SU-DHL-6 (cell line): ENCODE results near the gene BAIAP2L1.

ENCODE experiments used
- H2AFZ ChIP-seq: fragments of 200-600 bp; sonication (generic); 2 replicates; pipeline ENCODE4 v1.6.1; 2014; ENCODE audit warnings: low read depth, mild to moderate bottlenecking, moderate library complexity, mixed read lengths, antibody characterized with exemption, low read length; ENCODE audit not compliant: severe bottlenecking
- H3F3A ChIP-seq: fragments of 200-600 bp; shearing (Covaris generic); 2 replicates; pipeline ENCODE4 v1.6.0; 2016; ENCODE audit warnings: antibody characterized with exemption, mild to moderate bottlenecking; ENCODE audit not compliant: insufficient read depth
- H3K27ac ChIP-seq: fragments of 200-600 bp; sonication (generic); 2 replicates; pipeline ENCODE4 v1.5.1; 2016; ENCODE audit warnings: low read depth, mild to moderate bottlenecking, low read length, moderate library complexity, mixed read lengths
- H3K27me3 ChIP-seq: fragments of 200-600 bp; sonication (generic), shearing (Covaris generic); 2 replicates; pipeline ENCODE4 v1.6.0; 2014; ENCODE audit warnings: mild to moderate bottlenecking, low read length
- H3K36me3 ChIP-seq: fragments of 200-600 bp; sonication (generic); 2 replicates; pipeline ENCODE4 v1.6.1; 2014; ENCODE audit warnings: mild to moderate bottlenecking, low read length, mixed read lengths
- H3K4me2 ChIP-seq: fragments of 300-600, 200-600 bp; shearing (Covaris generic), sonication (generic); 2 replicates; pipeline ENCODE4 v1.6.0; 2014; ENCODE audit warnings: low read length, low read depth, mild to moderate bottlenecking; ENCODE audit not compliant: poor library complexity, severe bottlenecking
- H3K4me3 ChIP-seq: fragments of 200-600 bp; sonication (generic); 2 replicates; pipeline ENCODE4 v1.5.1; 2014; ENCODE audit warnings: antibody characterized with exemption, low read length, mild to moderate bottlenecking, mixed read lengths; ENCODE audit not compliant: insufficient read depth, poor library complexity, severe bottlenecking
- H3K79me2 ChIP-seq: fragments of 200-600 bp; sonication (generic); 2 replicates; pipeline ENCODE4 v1.6.1; 2014; ENCODE audit warnings: mild to moderate bottlenecking, low read length, moderate library complexity; ENCODE audit not compliant: insufficient read depth
- H3K9ac ChIP-seq: fragments of 200-600 bp; sonication (generic); 2 replicates; pipeline ENCODE4 v1.7.0; 2014; ENCODE audit warnings: mild to moderate bottlenecking, low read length
- H3K9me2 ChIP-seq: fragments of 200-600 bp; sonication (generic); replicated peaks from 2 replicates; pipeline ENCODE4 v1.6.1; 2014; ENCODE audit warnings: low read length; ENCODE audit not compliant: insufficient read depth
- H3K9me3 ChIP-seq: fragments of 200-600 bp; sonication (generic); 2 replicates; pipeline ENCODE4 v1.6.1; 2014; ENCODE audit warnings: low read length, mixed read lengths; ENCODE audit not compliant: insufficient read depth
- H4K20me1 ChIP-seq: fragments of 200-600 bp; sonication (generic); 2 replicates; pipeline ENCODE4 v1.6.1; 2014; ENCODE audit warnings: low read depth, mild to moderate bottlenecking, antibody characterized with exemption, low read length, moderate library complexity, mixed read lengths
- EZH2phosphoT487 ChIP-seq: fragments of 200-600 bp; sonication (generic), shearing (Covaris generic); conservative IDR thresholded peaks from 2 replicates; pipeline ENCODE4 v1.6.1; 2018; ENCODE audit warnings: mild to moderate bottlenecking, antibody characterized with exemption, low read length, moderate library complexity, mixed read lengths
- TF ChIP-seq, protein P1 (sequence below): fragments of 200-600 bp; sonication (generic); IDR thresholded peaks from one replicate; pipeline ENCODE4 v1.5.1; 2017; ENCODE audit warnings: antibody characterized with exemption, mild to moderate bottlenecking, low read length, moderate library complexity; ENCODE audit not compliant: insufficient read depth, poor library complexity, severe bottlenecking

Gene BAIAP2L1

DNA sequence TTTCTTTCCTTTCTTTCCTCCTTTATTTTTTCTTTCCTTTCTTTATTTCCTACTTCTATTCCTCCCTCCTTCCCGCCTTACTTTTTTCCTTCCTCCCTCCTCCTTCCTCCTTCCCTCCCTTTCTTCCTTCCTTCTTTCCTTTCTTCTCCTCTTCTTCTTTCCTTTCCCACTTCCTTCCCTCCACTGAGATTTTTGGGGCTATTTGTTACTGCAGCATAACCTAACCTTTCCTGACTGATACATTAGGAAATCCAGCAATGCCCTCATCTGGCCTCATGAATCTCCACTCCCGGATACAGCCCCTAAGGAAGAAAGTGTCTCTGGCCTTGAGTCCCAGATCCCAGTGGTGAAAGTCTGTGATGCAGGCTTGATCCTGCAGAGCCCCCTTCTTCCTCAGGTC lies 38.6 kb upstream of the BAIAP2L1 start:
- no peak overlapping the region for H3K9ac ChIP-seq
- TF ChIP-seq, protein P1, sequence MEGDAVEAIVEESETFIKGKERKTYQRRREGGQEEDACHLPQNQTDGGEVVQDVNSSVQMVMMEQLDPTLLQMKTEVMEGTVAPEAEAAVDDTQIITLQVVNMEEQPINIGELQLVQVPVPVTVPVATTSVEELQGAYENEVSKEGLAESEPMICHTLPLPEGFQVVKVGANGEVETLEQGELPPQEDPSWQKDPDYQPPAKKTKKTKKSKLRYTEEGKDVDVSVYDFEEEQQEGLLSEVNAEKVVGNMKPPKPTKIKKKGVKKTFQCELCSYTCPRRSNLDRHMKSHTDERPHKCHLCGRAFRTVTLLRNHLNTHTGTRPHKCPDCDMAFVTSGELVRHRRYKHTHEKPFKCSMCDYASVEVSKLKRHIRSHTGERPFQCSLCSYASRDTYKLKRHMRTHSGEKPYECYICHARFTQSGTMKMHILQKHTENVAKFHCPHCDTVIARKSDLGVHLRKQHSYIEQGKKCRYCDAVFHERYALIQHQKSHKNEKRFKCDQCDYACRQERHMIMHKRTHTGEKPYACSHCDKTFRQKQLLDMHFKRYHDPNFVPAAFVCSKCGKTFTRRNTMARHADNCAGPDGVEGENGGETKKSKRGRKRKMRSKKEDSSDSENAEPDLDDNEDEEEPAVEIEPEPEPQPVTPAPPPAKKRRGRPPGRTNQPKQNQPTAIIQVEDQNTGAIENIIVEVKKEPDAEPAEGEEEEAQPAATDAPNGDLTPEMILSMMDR: no peak
- no peak for TF ChIP-seq EZH2phosphoT487
- no peaks in the 10 kb centered on the region for H3K79me2 ChIP-seq
- H3F3A ChIP-seq: no peaks in the 10 kb centered on the region
- H3K27me3 ChIP-seq: no peaks in the 10 kb centered on the region; the same call in 1 of the 2 replicates
- no peaks in the 10 kb centered on the region for H3K36me3 ChIP-seq
- no peaks in the 10 kb centered on the region for H3K9me2 ChIP-seq
- H3K9me3 ChIP-seq: no peaks in the 10 kb centered on the region
- no peak overlapping the region for H3K4me3 ChIP-seq
- no peak overlapping the region for H3K27ac ChIP-seq
- no peak overlapping the region for H3K4me2 ChIP-seq
- H2AFZ ChIP-seq: no peak overlapping the region
- H4K20me1 ChIP-seq: no peaks in the 10 kb centered on the region

DNA sequence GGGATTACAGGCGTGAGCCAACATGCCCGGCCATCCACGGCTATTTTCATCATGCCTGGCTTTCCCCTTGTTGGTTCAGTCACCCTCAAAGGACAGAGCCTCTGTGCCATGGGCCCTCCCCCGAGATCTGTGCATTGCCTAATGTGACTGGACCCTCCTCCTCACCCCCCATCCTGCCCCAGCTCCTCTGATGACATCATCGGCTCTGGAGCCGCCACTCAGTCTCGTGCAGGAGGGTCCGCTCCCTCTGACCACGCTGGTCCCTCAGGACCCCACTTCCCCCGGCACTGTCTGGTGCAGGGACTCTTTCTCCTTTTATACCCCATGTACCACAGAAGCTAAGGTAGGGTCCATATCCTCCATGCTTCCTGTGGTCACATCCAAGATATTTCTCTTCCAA lies 33.2 kb upstream of the BAIAP2L1 start:
- no peaks in the 10 kb centered on the region for H4K20me1 ChIP-seq
- no peak overlapping the region for H3K4me2 ChIP-seq
- no peak overlapping the region for H2AFZ ChIP-seq
- no peak overlapping the region for H3K9ac ChIP-seq
- no peaks in the 10 kb centered on the region for H3K9me2 ChIP-seq
- H3K79me2 ChIP-seq: no peaks in the 10 kb centered on the region
- H3K4me3 ChIP-seq: no peak overlapping the region
- no peaks in the 10 kb centered on the region for H3F3A ChIP-seq
- no peaks in the 10 kb centered on the region for H3K9me3 ChIP-seq
- no peak overlapping the region for H3K27ac ChIP-seq
- no peaks in the 10 kb centered on the region for H3K27me3 ChIP-seq
- no peak for TF ChIP-seq EZH2phosphoT487
- TF ChIP-seq, protein P1: no peak
- H3K36me3 ChIP-seq: no peaks in the 10 kb centered on the region

DNA sequence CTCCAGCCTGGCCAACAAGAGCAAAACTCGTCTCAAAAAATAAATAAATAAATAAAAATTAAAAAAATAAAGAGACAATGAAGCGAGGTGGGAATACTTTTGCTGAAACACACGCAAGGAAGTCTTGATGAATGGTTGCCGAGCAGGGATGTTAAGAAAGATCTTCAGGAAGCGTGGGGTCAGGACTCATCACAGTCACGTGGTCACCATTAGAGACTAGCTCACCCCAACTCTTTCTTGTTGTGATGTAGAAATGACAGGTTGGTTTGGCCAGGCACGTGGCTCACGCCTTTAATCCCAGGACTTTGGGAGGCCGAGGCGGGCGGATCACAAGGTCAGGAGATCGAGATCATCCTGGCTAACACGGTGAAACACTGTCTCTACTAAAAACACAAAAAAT lies 28.9 kb upstream of the BAIAP2L1 start:
- H3K36me3 ChIP-seq: no peaks in the 10 kb centered on the region
- no peak overlapping the region for H3K9ac ChIP-seq
- no peak overlapping the region for H3K4me2 ChIP-seq
- H4K20me1 ChIP-seq: no peaks in the 10 kb centered on the region
- H3K79me2 ChIP-seq: no peaks in the 10 kb centered on the region
- H3K27me3 ChIP-seq: no peaks in the 10 kb centered on the region
- no peaks in the 10 kb centered on the region for H3K9me2 ChIP-seq
- no peak overlapping the region for H2AFZ ChIP-seq
- H3K4me3 ChIP-seq: no peak overlapping the region
- H3K9me3 ChIP-seq: no peaks in the 10 kb centered on the region
- TF ChIP-seq, protein P1: no peak
- no peak for TF ChIP-seq EZH2phosphoT487
- H3K27ac ChIP-seq: no peak overlapping the region
- H3F3A ChIP-seq: no peaks in the 10 kb centered on the region

DNA sequence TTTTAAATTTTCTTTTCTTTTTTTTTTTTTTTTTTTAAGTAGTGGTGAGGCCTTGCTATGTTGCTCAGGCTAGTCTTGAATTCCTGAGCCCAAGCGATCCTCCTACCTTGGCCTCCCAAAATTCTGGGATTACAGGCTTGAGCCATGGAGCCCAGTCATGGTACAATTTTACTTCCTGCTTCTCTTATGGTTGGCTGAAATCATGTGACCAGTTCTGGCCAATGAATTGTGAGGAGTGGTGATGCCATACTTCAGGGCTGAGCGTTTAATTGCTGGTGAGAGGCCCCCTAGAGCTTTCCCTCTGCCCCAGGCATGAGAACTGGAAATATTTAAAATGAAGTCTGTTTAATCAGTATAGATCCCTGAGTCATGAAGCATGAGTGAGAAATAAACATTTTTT lies 22.2 kb upstream of the BAIAP2L1 start:
- no peak overlapping the region for H3K27ac ChIP-seq
- no peaks in the 10 kb centered on the region for H4K20me1 ChIP-seq
- no peaks in the 10 kb centered on the region for H3F3A ChIP-seq
- H3K9me3 ChIP-seq: no peaks in the 10 kb centered on the region
- H3K4me2 ChIP-seq: no peak overlapping the region
- H3K27me3 ChIP-seq: no peaks in the 10 kb centered on the region
- H3K79me2 ChIP-seq: no peaks in the 10 kb centered on the region
- H3K9ac ChIP-seq: no peak overlapping the region
- no peak for TF ChIP-seq EZH2phosphoT487
- TF ChIP-seq, protein P1: no peak
- H2AFZ ChIP-seq: no peak overlapping the region
- H3K4me3 ChIP-seq: no peak overlapping the region
- H3K9me2 ChIP-seq: no peaks in the 10 kb centered on the region
- no peaks in the 10 kb centered on the region for H3K36me3 ChIP-seq
